Choroid plexus epithelial cell (primary cell): ENCODE data around the gene ZBTB7C.

Experiments
- DNase-seq: peaks from one replicate; pipeline ENCODE4 v3.0.0-alpha.2; 2010; ENCODE audit warnings: low read depth
- H3K4me3 ChIP-seq: 2 replicates; pipeline ENCODE4 v1.5.1; 2011; ENCODE audit warnings: low read depth, mild to moderate bottlenecking, control low read depth, low read length, moderate library complexity
- TF ChIP-seq, protein P1 (sequence below): conservative IDR thresholded peaks from 2 replicates; pipeline ENCODE4 v1.5.1; 2011; ENCODE audit warnings: low read depth, mild to moderate bottlenecking, control low read depth, inconsistent platforms, low read length, moderate library complexity

ZBTB7C gene

DNA sequence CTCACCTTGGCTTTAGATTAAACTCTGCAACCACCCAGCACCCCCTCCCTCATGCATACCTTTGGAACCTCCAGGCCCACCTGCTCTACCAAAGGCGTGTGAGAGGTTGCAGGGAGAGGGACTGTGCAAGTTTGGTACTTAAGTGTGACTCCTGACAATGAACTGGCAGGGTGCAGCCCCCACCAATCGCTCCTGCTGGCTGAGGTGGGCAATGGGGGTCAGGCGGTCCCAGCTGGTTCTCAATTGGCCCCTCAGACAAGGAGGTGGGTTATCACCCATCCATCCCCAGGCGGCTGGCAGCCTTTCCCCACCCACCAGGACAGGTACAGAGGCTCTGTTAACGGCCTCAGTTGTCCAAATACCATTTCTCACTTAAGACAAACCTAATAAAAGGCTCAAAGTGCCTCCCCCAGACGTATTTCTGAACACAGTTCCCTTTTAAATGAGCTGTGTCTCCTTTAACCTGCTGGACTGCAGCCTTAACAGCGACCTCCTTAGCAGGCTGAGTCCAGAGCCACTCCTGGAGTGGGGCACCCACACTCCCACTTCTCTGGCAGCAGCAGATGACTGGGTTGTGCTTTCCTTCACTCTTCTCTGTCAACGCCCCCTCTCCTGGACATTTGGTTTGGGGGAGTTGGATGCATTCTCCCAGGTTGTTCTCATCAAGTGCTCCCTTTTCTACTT is 309.6 kb downstream of the ZBTB7C start:
- no peak for DNase-seq
- TF ChIP-seq, protein P1, sequence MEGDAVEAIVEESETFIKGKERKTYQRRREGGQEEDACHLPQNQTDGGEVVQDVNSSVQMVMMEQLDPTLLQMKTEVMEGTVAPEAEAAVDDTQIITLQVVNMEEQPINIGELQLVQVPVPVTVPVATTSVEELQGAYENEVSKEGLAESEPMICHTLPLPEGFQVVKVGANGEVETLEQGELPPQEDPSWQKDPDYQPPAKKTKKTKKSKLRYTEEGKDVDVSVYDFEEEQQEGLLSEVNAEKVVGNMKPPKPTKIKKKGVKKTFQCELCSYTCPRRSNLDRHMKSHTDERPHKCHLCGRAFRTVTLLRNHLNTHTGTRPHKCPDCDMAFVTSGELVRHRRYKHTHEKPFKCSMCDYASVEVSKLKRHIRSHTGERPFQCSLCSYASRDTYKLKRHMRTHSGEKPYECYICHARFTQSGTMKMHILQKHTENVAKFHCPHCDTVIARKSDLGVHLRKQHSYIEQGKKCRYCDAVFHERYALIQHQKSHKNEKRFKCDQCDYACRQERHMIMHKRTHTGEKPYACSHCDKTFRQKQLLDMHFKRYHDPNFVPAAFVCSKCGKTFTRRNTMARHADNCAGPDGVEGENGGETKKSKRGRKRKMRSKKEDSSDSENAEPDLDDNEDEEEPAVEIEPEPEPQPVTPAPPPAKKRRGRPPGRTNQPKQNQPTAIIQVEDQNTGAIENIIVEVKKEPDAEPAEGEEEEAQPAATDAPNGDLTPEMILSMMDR, result no peak
- H3K4me3 ChIP-seq, result no peak overlapping the region

DNA sequence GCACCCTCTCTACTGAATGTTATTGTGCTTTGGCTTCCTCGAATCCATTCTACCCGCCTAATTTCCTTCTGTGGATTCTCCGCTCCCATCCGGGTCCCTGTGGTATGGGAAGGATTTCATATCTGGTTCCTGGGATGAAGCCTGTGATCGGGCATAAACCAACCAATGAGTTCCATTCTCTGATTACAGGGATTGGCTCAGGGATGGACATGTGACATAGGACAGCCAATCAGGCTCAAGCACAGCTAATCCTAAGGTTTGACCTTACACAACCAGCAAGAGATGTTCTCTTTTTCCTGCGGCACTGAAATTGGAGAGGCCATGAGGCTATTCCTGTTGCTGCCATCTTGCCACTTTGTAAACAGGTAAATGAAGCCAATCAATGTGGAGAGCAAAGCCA is 310.6 kb downstream of the ZBTB7C start:
- H3K4me3 ChIP-seq, result no peak overlapping the region
- no peak for DNase-seq
- TF ChIP-seq, protein P1, result no peak

DNA sequence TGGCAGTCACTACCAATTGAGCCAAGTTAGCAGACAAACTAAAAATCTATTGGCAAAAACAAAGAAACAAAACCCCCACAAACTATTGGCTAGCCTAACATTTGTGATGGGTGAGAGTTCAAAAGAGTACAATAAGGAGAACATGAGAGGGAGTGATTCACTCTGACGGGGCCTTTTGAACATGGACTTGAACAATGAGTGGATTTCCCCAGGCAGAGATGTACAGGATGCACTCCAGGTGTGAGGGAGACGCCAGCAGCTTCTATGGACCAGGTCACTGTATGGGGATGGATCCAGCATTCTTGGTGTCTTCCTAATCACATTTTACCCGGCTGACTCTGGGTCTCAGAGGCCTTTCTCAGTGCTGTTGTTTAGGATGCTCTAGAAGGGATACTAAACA is 311.2 kb downstream of the ZBTB7C start:
- DNase-seq, result no peak
- no peak overlapping the region for H3K4me3 ChIP-seq
- TF ChIP-seq, protein P1, result no peak

DNA sequence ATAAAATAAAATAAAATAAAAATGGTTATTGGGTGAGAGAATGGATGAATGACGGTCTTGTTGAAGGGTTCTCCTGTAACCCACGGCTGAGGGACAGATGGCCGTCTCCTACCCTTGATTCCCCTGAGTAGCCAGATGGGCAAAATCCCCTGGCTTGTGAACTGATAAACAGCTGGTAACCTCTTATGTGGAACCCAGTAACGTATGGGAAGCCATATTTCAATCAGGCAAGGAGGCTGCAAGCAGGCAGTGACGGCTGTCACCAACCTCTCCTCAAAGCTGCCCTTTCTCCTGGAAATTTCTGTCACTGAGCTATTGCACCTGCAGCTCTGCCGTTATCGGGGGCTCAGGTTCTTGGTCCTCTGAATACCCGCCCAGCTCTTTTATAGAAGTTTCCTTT is 313.5 kb downstream of the ZBTB7C start:
- no peak for DNase-seq
- TF ChIP-seq, protein P1, result no peak
- H3K4me3 ChIP-seq, result no peak overlapping the region

DNA sequence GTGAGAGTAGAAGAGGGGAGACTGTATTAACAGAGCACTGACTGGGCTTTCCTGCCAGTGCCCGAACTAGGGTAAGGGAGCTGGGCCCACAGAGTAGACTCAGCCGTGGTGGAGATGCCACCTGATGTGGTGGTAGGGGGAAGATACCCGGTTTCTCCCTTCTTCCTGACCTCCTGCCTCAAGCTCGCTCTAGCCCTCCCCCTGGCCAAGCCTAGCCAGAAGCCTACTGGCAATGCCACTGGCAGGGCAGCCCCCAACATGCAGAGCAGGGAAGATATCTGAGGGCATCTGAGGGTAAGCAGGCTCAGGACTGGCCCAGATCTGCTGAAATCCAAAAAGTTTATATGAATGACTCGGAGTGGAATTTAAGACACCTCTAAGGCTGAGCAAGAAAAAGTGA is 316.1 kb downstream of the ZBTB7C start:
- H3K4me3 ChIP-seq, result no peak overlapping the region
- TF ChIP-seq, protein P1, result no peak
- DNase-seq, result no peak

DNA sequence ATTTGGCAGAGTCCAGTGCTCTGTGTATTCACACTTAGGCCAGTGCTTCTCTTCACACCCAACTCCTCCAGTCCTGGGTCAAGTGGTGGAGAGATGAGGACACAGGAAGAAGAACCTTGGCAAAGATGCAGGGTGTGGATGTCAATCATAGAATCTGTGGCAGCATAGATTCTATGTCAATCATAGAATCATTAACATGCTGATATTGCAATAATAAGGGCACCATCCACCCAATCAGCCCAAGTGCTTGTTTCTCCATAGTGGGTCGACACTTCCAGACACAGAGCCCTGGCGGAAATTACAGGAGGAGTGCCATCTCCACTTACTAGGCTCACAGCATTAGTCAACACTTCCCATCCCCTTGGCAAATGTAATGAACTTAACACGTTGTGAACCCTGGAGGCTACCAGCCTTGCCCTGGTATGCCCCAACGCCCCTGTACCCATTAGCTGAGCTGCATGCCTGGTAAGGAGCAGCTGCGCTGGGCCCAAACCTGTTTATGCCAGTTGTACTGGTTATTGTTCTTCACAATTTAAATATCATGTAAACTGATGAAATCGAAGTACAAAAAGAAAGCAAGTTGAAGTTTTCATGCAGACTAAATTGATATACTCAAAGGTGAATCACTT is 317.2 kb downstream of the ZBTB7C start:
- DNase-seq, result no peak
- TF ChIP-seq, protein P1, result no peak
- no peak overlapping the region for H3K4me3 ChIP-seq

DNA sequence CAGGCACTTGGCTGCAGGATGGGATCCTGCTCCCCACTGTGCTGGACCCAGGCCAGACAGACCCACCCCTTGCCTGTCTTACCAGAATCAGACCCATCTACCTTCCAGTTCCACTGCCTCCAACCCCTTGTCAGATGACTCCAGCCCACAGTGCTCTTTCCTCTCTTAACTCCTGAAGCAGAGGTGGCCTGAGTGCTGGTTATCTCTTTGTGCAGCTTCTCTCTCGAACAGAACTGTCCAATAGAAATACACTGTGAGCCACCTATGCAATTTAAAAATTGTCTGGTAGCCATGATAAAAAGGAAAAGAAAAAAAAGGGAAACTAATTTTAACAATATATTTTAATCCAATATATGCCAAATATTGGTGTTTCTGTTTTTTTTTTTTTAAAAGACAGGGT is 318.5 kb downstream of the ZBTB7C start:
- TF ChIP-seq, protein P1, result no peak
- no peak overlapping the region for H3K4me3 ChIP-seq
- no peak for DNase-seq
